GM08714 (cell line): ENCODE data around the gene IFRD2.
"Not testable (repeated sequence)": the region's sequence is repeated elsewhere in the genome, so short reads cannot be mapped to it uniquely, and the experiment has no call there.

Source experiments
- H3K4me3 ChIP-seq: fragments of 200-500 bp; sonication (Bioruptor generic); 2 replicates; pipeline ENCODE4 v1.5.1; 2014; ENCODE audit warnings: mild to moderate bottlenecking, low read length, inconsistent platforms
- ZNF274 ChIP-seq: IDR thresholded peaks from 2 replicates; pipeline ENCODE4 v1.6.1; 2012; ENCODE audit warnings: mild to moderate bottlenecking, low read depth, low read length

Gene IFRD2

GRCh38 chr3:50289130-50289529 lies 3.1 kb downstream of the IFRD2 start:
- no peak overlapping the region for H3K4me3 ChIP-seq
- no peak for TF ChIP-seq ZNF274

DNA sequence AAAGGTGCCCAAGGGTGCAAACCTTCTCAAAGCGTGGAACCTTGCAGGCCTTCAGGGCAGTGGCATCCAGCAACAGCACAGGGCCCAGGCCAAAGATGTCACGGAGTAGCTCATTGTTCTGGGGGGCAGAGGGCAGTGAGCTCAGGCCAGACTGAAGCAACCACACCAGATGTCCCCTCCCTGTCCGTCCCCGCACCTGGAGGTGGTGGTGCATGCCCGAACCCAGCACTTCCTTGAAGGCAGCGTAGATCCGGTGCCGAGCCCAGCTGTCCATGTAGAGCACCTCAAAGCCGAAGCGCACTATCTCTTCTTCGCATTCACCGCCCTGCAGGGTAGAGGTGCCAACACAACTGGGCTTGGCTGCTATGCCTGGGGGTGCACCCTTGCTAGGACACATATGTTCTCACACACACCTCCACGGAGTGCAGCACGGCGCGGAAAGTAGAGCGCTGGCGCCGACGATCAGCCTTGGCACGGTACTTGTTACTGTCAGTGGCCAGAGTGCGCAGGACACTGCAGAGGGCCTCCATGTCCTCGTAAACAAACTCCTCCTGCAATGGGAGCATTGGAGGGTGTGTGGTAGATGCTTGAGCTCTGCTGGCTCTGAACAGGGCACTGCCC lies 3.7 kb downstream of the IFRD2 start:
- no peak for TF ChIP-seq ZNF274
- no peak overlapping the region for H3K4me3 ChIP-seq

- H3K4me3 ChIP-seq, result no peak overlapping the region
- no peak for TF ChIP-seq ZNF274
These were observed 5.0 kb downstream of the IFRD2 start for GRCh38 chr3:50287262-50287661.

DNA sequence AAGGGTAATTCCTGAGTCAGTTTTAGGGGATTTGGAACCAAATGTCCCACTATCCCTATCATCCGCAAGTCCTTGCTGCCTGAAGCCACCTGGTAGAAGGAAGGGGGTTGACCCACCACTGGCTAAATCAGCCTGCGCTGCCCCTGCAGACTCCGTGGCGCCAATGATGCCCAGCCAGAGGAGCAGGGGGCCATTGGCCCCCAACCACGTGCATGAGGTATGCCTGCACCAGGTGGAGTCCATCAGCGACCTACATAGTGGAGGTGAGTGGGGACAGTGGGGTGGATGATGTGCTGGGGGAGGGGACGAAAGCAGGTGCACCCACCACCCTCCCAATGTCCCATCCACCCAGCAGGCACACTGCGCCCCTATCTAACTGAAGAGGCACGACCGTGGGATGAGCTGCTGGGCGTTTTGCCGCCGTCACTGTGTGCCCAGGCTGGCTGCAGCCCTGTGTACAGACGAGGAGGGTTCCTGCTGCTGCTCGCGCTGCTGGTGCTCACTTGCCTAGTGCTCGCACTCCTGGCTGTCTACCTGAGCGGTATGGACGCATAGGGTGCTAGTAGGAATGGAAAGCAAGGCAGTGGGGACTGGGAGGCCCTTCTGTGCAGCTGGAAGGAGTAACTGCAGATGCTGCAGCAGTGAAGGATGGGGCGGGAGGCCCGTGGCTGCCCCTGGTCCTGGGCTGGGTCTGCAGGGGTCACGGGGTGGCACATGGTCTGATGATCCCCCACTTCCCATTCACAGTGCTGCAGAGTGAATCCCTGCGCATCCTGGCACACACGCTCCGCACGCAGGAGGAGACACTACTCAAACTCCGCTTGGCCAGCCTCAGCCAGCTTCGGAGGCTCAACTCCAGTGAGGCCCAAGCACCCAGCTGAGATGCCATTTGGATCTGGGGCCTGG lies 5.7 kb downstream of the IFRD2 start:
- no peak for TF ChIP-seq ZNF274

GRCh38 chr3:50284121-50284520 lies 8.1 kb downstream of the IFRD2 start:
- H3K4me3 ChIP-seq, result not testable (repeated sequence)

More for the DNA sequence above, 5.7 kb downstream of the IFRD2 start:
- no peak overlapping the region for H3K4me3 ChIP-seq

DNA sequence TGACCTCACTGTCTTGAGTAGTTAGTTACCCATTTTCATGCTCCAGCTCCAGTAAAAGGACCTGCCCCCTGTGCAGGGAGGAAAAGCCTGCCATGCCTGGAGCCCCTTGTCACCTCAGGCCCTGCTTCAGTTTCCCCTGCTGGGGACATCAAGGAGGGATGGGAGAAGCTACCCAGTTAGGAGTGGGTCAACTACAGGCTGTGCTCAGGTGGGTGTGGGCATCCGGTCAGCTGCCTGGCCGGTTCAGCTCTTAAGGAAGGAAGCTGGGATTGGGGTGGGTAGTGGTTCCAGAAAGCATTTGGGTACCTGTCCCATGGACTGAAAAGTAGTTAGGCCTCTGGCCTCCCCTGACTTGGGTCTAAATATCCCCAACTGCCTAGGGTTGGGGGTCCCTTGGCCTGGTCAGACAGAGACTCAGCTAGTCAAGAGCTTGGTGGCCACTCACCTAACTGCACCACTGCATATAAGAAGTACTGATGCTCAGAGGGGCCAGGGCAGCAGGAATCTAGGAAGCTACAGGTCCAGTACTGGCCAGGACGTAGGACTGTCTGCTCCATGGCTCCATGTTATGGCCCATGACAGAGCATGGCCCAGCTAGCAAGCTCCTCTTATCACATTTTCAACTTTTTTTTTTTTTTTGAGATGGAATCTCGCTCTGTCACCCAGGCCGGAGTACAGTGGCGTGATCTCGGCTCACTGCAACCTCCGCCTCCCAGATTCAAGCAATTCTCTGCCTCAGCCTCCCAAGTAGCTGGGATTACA lies 12.8 kb downstream of the IFRD2 start:
- TF ChIP-seq ZNF274, result no peak

GRCh38 chr3:50278880-50279224 lies 13.4 kb downstream of the IFRD2 start, which contains the start of gene LSMEM2:
LSMEM2 (plus strand) TSS chr3:50279087; CDS start chr3:50279114, 27 bp downstream.
- no peak within 1 kb of the TSS for H3K4me3 ChIP-seq
- no peak for TF ChIP-seq ZNF274

More for the DNA sequence above, 12.8 kb downstream of the IFRD2 start:
- no peak overlapping the region for H3K4me3 ChIP-seq

DNA sequence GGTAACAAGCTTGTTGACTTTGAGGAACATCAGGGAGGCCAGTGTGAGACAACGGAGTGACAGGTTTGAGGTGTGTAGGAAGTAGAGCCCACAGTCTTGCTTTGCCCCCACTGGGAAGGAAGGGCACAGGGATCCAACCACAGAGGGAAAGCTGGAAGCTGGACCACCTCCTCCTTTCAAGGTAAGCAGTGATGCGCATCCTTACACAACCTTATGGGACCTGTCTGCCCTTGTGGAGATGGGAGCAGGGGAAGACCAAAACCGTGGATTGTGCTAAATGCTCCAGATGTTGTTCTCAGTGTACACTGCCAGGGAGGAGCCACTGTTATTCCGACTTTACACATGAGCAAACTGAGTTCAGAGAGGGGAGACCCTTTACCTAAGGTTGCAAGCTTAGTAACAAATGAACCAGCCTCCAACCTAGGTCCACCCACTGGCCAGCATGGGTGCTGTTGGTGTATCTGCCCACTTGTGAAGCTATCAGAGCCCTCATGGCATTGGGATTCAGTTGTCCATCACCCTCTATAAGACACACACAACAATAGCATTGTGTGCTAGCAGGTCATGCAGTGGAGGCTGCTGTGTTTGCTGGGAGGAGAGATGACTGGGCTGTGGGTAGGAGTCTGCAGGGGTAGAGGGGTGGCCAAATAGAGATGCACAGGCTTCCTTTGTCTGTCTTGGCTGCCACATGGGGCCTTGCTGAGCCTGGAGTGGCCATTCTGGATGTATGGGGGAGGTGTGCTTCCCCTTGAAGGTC lies 13.9 kb downstream of the IFRD2 start:
- H3K4me3 ChIP-seq, result no peak overlapping the region
- TF ChIP-seq ZNF274, result no peak

- no peak overlapping the region for H3K4me3 ChIP-seq
- no peak for TF ChIP-seq ZNF274
These were observed 15.5 kb downstream of the IFRD2 start for GRCh38 chr3:50276762-50277101.

- H3K4me3 ChIP-seq, result no peak overlapping the region
- TF ChIP-seq ZNF274, result no peak
These were observed 16.1 kb downstream of the IFRD2 start for GRCh38 chr3:50275996-50276761.

- no peak overlapping the region for H3K4me3 ChIP-seq
- no peak for TF ChIP-seq ZNF274
These were observed 16.9 kb downstream of the IFRD2 start for GRCh38 chr3:50275141-50275995.

DNA sequence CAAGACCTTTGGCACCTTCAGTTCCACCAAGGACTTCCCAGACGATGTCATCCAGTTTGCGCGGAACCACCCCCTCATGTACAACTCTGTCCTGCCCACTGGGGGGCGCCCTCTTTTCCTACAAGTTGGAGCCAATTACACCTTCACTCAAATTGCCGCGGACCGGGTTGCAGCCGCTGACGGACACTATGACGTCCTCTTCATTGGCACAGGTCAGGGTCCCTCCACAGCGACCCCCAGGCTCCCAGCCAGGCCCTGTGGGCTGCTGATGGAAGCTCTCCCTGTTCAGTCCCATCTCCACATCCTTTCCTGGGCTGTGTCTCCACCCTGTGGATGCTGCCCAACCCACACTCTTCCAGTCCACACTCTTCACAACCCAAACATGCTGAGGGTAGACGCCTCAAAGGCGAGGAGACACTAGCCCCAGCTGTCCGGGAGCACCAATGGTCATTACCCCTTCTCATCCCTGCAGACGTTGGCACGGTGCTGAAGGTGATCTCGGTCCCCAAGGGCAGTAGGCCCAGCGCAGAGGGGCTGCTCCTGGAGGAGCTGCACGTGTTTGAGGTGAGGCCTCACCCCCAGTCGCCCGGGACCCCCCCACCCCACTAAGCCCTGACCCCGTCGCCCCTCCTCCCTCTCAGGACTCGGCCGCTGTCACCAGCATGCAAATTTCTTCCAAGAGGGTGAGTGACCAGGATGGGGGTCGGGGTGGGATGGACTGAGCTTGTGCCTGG lies 17.7 kb downstream of the IFRD2 start:
- no peak for TF ChIP-seq ZNF274
- no peak overlapping the region for H3K4me3 ChIP-seq
